ENCODE measurements around the gene ADARB2.

Gene ADARB2

DNA sequence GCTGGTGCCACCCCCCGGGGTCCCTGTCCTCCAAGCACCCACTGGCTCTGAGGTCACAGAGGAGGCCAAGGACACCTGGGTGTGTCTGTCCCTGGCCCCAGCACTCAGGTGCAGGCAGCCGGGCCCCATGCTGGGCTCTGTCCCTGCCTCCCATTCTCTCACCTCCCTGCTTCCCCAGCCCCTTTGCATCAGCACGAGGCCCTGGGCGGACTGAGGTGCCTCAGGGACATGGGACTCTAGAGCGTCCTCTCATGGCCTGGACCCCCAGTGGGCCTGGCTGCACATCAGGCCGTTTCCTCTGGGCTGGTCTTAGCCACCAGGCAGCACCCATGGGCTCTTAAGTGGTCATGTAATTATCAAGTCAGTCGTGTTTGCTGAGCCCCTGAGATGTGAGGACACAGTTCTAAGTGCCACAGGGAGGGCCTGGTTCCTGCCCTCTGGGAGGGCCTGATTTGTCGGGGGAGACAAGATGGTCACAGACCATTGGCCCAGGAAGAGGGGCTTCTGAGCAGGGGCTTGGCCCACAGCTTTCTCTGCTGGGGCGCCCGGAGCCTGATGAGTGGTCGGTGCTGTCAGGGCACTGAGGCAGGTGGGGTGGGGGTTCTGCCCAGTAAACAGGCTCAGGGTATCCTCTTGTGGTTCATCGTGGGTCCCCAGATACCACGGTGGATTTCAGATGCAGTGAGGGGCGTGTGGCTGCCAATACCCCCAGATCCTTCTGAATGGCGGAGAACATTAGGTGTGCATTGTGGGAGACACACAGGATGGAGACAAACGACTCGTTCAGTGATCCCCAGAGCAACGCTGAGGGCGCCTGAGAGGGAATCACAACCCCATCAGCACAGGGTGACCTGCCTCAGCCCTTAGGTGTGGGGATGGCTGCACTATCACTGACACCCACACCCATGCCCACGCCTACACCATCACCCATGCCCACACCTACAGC is 528.7 kb downstream of the ADARB2 start:
- DNase-seq: no peak

DNA sequence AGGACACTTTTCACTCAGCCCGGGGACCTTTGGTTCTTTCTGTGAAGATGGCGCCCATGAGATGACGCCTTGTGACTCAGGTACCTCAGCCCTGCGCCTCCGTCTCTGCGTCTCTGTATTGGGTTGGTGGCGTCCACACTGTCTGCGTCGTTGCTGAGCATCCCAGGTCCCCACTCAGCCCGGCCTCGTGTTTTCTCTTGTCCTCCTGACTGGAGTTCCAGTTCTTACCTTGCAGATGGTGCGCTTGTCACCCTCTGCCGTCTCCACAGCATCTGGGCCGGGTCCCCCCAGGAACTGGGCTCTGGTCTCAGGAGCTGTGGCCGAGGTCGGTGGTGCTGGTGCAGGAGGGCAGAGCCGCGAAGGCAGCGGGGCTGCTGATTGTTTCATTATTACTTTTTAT is 530.7 kb downstream of the ADARB2 start:
- DNase-seq: no peak

DNA sequence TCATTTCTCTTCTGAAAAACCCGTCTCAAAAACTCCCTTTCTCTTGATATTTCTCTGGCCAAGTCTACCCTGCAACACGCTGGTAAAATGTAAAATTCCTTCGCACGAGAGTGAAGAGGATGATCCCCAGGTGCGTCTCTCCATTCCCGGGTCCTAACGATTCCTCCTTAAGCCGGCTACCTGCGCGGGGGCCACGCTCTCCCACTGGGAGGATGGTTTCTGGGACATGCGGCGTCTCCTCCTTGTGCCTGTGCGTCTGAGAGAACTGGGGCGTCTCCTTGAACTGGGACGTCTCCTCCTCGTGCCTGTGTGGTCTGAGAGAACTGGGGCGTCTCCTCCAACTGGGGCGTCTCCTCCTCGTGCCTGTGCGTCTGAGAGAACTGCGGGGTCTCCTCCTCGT is 531.2 kb downstream of the ADARB2 start:
- no peak for DNase-seq

DNA sequence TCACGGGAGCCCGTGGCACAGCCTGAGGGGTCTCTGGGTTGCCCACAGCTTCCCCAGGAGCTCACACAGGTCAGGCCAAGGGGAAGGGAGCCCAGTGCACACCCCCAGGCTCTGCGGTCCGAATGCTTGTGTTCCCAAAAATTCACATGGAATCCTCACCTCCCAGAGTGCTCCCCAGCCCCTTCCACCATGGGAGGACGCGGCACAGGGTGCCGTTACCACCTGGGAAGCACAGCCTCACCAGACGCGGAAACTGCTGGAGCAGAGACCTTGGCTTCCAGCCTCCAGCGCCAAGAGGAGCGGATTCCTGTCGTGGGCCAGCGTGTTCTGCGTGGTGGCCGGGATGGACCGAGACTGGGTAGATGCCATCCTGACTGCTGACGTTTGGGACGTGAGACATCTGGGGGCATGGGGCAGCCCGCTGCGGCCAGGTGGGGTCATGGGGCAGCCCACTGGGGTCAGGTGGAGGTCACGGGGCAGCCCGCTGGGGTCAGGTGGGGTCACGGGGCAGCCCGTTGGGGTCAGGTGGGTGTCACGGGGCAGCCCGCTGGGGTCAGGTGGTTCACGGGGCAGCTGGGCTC is 531.8 kb downstream of the ADARB2 start:
- DNase-seq: no peak

DNA sequence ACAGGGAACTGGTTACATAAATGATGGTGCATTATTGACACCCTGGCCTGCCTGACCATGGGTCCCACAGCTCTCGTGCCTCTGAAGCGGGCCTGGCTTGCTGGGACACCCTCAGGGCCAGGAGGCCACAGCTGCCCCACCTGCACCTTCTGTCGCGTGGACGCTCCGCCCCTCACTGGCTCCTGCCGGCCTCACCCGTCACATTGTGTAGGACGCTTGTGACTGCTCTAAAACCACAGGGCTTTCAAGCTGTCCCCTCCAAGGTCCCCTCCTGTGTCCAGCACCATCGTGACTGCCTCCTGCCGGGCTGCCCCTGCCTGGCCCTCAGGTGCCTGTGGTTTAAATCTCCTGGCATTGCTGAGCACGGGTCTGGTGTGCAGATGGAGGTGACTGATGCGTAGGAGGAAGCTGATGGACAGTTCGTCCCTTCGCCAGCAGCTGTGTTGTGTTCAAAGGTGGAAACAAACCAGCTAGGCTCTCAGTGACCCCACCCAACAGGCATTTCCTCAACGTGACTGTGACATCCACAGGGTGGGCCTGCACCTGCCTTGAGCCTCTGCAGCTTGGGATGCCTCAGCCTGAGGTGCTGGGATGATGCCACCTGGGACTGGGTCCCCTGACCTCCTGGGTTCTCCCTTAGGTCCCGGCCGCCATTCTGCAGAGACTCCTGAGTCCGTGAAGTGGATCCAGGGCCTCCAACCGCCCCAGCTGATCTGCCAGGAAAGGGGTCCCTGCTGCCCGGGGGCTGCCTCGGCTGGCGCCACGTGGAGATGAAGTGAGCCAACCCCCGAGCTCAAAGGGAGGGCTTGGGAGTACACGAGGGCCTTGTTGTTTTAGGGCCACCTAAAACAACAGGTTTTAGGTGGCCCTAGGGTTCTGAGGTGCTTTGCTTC is 532.6 kb downstream of the ADARB2 start:
- no peak for DNase-seq

DNA sequence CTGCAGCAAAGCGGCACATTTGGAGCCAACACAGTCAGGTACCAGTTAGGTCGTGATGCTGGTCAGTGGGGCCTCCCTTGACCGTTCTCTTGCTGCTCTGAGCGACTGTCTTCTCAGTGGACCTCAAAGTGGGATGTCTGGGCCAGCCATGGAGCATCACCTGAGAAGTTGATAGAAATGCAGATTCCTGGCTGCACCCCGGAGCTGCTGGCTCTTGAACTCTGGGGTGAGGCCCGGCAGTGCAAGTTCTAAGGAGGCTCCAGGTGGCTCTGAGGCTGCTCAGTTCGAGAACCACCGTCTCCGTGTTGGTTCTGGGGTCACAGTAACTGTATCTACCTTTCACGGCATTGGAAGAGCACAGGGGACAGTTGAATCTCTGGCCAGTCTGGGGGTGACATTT is 533.6 kb downstream of the ADARB2 start:
- DNase-seq: no peak

DNA sequence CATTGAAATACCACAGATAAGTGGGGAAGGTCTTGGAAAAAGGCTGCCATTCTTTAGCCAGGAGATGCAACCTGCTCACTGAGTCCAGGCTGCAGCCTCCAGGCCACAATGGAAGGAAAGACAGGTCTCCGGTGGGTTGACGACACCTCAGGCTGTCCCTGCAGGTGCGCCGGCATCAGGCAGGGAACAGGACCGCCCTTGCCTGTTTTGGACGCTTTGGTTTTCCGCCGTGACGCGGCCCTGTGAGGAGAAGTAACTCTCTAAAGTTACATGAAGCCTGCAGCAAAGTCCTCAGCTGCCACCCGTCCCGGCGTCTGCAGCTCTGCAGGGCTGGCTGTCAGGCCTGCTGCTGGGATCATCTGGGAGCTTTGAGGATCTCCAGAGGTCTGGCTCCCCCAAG is 534.1 kb downstream of the ADARB2 start:
- DNase-seq: peak; percentile 66

DNA sequence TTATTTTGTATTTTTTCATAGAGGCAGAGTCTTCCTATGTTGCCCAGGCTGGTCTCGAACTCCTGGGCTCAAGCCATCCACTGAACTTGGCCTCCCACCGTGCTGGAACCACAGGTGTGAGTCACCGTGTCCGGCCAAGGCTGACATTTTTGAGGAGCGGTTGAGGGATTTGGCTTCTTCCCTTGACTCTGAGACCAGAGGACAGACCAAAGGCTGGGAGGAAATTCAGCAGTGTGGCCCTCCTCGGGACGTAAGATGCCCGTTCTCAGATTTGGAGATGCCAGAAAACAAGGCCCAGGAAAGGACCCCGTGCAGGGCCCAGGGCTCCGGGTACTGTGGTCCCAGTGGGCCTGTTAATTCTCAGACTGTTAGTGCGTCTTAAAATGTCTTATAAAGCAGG is 535.0 kb downstream of the ADARB2 start:
- no peak for DNase-seq

DNA sequence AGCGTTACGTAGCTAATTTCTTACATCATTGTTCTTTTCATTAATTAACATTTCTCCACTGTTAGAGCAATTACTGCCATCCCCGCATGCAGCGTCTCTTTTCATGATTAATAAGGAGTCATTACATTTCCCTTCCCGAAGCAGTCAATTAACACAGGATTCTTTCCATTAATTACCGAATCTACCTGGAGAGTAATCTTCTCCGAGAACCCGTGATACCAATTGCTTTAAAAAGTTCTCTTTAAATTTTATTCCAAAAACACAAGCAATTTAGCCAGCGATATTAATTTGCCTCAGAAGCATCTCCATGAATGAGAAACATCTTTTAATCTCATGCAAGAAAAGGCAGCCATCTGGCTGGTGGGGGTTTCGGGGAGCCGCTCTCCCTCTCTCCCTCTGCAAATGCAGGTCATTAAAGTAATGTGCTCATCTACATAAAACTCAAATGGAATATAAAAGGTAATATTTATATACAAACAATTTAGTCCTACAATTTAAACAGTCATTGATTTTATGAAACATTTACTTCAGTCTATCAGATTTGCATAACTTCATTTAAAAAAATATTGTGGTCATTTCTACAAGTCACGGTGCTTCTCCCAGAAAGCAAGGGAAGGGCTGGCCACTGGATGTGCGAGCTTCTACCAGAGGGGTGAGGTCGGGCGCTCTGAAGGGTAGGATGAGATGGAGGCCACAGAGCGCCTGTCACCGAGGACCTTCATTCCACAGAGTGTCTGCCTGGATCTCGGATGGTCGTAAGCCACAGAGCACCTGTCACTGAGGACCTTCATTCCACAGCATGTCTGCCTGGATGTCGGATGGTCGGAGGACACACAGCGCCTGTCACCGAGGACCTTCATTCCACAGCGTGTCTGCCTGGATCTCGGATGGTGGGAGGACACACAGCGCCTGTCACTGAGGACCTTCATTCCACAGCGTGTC is 536.2 kb downstream of the ADARB2 start:
- no peak for DNase-seq

DNA sequence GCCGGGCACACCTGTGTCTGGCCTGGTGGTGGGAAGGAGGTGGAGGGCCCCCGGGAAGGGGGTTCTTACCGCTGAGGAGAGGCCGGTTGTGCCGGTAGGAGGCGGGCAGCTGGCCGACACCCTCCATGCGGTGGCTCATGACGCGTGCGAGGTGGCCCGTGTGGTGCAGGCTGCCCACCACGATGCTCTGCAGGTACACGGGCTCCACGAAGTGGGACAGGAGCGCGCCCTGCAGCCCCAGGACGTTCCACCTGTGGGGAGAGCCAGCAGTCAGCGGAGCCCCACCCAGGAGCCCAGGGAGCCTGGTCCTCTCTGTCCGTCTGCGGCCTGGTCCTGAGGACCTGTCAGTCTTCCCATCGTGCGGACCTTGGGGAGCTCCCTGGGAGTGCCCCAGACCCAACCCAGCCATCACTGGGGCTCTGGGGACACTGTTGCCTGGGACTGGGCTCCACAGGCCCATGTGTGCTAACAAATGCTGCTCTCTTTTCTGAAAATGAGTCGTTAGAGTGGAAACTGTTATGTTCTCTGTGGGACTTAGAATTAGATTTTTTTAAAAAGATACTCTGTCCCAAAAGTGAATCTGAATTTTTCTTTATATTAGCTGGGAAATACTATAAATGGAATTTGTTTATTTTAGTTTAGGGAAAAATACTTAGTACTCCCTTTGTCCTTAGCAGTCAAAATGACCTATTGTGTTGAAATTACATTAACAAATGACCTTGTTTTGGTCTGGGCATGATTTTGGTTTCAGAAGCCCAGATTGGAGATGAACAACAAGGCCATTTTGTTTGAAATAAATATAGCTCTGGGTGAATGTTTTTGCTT is 537.2 kb downstream of the ADARB2 start:
- DNase-seq: no peak

DNA sequence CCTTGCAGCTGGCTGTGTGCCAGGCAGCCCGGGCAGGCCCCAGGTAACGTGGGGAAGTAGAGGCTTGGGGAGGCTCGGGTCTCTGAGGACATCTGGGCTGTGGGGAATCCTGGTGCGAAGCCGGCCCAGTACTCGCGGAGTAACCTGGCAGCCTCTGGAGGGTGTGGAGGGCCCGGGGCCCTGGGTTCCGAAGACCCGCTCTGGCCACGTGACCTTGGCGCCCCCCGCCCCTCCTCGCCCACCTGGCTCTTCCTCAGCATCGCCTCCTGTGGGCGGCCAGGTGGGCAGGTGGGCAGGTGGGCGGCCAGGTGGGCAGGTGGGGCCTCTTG is 538.0 kb downstream of the ADARB2 start:
- no peak for DNase-seq

DNA sequence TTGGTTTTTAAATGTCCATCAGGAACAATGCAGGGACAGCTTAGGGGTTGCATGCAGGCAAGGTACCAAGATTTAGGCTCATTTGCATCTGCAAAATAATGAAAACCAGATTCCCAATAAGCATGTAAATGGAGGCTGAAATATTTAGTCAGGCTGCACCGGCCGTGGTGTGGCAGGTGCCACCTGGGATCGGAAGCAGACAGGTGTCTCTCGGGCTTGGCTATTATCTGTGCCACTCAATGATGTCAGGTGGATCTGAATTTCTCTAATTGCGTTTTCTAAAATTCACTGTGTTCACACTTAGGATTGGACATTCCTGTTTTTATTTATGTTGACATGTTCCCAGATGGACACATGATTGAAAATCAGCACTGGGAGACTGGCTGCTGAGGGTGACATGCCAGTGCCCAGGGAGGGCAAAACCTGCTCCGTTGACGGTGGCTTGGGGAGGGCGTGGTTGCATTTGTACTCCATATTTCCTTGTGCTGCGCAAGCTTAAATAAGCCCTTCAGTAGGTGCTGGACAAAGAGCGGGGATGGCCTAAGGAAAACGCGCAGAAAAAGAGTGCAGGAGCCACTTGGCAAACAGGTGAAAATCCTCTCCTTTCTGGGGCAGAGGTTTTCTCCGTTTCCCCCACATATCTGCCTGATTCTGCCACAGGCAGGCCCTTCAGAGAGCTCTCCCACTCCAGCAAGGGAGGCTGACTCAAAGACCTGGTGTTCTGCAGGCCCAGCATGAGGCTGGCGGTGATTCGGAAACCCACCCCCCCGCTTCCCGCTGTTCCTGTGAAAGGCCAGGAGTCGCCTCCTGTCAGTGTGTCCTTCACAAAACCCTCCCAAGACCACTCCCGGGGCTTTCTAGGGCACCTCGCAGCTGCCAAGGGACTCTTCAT is 538.6 kb downstream of the ADARB2 start:
- peak; percentile 53 for DNase-seq

DNA sequence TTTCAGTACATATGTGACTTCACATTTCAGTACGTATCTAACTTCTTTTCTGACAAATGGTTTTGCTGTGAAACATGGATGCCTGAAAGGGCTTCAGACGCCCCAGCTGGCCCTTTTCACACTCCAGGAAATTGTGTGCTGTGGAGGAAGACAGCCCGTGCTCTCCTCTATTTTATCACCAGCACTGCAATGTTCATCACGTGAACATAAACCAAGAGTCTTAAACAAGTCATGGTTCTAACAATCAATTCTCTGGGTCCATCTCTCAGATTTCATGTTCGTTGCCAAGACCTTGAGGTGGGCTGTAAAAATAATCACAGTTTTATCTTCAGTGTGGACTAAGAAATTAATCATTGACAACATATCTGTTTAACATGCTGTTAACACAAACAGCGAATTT is 539.9 kb downstream of the ADARB2 start:
- no peak for DNase-seq

DNA sequence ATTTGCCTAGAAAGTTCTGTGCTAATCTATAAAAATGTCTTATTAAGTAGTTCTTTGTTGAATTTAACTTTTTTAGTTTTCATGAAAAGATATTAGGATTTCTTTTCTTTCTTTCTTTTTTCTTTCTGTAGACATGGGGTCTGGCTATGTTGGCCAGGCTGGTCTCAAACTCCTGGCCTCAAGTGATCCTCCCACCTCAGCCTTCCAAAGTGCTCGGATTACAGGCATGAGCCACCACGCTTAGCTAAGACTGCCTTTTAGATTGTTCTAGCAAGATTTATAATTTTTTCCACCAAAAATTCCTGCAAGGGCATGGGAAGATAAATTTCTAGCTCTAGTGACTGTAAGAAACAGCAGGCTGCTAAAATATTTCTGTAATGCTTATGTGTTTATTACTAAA is 540.7 kb downstream of the ADARB2 start:
- no peak for DNase-seq

DNA sequence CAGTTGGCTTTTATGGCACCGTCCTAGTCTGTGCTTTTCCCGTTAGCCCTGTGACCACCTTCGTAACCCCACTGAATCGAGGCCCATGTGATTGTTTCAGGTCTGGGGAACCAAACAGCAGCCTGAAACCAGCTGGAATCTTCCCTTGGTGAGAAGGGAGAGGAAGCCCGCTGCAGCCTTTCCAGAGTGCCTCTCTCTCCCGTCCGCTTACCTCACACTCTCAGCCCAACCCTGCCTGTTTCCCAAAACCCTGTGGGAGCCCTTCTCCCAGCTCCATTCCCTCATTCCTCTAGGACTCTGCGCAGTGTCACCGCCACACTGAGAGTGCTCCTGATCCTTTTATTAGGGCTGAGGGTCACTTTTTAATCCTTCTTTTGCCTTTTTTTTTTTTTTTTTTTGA is 541.5 kb downstream of the ADARB2 start:
- no peak for DNase-seq

DNA sequence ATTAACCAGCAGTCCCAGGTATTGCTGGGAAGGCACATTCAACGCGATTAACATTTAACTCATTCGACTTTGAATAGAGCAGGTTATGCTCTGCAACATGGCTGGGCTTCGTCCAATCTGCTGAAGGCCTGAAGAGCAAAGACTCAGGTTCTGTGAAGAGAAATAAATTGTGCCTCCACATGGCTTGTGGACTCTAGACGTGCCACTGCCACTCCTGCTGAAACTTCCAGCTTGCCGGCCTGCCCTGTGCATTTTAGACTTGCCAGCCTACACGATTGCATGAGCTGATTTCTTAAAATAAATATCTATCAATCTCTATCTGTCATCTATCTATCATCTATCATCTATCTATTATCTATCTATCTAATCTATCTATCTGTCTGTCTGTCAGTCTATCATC is 543.2 kb downstream of the ADARB2 start:
- no peak for DNase-seq

DNA sequence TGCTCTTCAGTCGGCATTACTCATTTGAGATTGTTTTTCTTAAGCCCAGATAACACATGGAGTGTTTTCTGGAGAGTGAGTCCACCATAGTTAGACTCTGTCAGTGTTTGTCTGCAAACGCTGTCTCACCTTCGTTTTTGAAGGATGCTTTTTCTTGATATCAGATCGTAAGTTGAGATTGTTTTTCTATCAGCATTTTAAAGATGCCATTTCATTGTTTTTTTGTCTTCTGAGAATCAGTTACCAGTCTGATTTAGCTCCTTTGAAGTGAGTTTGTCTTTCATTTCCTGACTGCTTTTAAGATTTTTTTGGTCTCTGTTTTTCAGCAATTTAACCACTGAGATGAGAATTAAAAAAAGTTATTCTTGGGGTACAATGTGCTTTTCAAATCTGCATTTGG is 543.8 kb downstream of the ADARB2 start:
- DNase-seq: no peak

DNA sequence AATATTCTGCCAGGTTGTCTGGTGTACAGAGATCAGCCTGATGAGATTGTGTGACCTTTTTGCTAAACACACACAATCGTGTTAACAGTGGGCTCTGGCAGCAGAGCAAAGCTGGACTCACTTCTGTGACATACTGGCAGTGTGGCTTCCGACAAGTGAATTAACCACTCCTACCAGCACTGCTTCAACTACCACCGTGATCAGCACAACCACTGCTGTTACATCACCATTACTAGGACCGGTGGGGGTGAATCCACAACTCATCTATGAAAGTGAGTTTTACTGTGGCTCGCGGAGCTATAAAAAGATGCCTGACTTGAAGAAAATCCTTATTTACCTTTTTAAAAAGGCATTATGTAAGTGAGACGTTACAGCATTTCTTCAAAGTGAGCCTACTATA is 545.6 kb downstream of the ADARB2 start:
- no peak for DNase-seq

DNA sequence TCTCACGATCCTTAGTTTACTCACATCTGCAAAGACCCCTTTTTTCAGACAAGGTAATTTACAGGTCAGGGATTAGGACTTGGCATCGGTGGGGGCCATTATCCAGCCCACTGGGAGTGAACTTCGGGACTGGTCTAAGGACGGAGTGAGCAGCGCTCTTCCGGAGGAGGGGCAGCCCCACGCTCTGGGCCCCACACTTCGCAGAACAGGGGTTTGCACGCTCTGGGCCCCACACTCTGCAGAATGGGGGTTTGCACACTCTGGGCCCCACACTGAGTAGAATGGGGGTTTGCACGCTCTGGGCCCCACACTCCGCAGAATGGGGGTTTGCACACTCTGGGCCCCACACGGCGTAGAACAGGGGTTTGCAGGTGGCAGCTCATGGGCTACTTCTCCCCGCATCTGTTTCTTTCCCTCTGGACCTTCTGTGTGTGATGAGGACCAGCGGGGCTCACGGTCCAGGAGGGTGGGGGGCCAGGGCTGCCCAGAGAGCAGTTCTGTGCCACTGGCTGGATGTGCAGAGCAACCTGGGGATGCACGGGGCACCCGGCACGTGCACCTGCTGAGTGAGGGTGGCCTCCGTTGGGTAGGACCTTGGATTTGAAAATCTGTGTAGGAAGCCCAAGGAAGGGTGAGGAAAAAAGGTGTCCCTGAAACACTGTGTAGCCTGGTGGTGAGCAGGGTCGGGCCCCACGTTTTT is 546.4 kb downstream of the ADARB2 start:
- DNase-seq: no peak

DNA sequence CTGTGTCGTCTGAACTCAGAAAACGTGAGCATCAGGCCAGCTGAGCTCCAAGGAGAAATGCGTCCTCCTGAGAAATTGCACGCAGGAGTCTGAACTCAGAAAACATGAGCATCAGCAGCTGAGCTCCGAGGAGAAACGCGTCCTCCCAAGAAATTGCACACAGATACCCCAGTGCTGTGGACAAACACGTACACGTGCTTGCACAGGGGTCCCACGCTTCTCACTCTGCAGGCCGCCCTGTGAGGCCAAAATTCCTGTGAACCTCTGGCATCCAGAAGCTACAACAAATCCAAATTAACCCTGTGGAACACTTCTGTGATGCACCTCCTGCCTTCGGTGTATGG is 547.3 kb downstream of the ADARB2 start:
- no peak for DNase-seq

Data from DMS53 (cell line).